ENCODE results near the gene C2CD3.

DNA sequence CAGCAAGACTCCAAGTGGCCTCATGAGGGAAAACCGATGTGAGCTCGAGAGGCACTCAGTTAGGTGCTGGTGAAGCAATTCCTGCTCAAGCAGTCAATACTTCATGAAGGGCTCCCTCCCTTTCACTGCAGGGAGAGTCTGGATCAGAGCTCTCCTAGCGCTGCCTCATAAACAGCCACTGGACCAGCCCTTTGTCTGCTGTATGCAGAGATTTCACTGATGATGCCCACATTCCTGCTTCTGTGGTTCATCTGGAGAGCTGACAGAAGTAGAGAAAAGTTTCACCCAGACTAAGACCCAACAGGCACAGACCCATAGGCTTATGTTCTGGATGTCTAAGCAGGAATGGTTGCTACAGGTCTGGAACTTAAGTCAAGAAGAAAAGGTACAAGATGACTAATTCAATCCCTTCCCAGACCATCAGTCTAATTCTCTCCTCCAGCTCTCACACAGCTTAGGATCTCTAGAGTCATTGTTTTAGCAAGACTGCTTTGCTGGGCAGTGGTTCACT lies 192.2 kb downstream of the C2CD3 start:
- TF ChIP-seq, protein P1, sequence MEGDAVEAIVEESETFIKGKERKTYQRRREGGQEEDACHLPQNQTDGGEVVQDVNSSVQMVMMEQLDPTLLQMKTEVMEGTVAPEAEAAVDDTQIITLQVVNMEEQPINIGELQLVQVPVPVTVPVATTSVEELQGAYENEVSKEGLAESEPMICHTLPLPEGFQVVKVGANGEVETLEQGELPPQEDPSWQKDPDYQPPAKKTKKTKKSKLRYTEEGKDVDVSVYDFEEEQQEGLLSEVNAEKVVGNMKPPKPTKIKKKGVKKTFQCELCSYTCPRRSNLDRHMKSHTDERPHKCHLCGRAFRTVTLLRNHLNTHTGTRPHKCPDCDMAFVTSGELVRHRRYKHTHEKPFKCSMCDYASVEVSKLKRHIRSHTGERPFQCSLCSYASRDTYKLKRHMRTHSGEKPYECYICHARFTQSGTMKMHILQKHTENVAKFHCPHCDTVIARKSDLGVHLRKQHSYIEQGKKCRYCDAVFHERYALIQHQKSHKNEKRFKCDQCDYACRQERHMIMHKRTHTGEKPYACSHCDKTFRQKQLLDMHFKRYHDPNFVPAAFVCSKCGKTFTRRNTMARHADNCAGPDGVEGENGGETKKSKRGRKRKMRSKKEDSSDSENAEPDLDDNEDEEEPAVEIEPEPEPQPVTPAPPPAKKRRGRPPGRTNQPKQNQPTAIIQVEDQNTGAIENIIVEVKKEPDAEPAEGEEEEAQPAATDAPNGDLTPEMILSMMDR (IDR thresholded peaks at IDR 0.05), result no peak
- no peak for TF ChIP-seq POLR2A (IDR thresholded peaks at IDR 0.05)

All from gastroesophageal sphincter (tissue), 3 donors.